A172 (cell line): ENCODE data around the gene ZFAND5. TPM values are rescaled to one million over a fixed set of nuclear protein-coding genes. Genes with fewer than 3 reads are reported as not detected.

Experiments used
- DNase-seq: peaks from one replicate; pipeline ENCODE4 v3.0.0-alpha.2; 2015; ENCODE audit warnings: low spot score
- total RNA-seq: library from RNA; depleted of rRNA; stranded (reverse); fragments of >200 nt; shearing (Covaris generic); gene quantifications from 2 replicates; pipeline ENCODE4 v1.2.3, GENCODE V29; 2014; rRNA removed

ZFAND5 gene
- total RNA-seq, 1 experiment from 2014 or later: 135 TPM

- no peak for DNase-seq
Measured at GRCh38 chr9:72324974-72325373, 40.0 kb downstream of the ZFAND5 start.

- DNase-seq: no peak
Measured at GRCh38 chr9:72322678-72323077, 42.3 kb downstream of the ZFAND5 start.

GRCh38 chr9:72322259-72322658 is 42.7 kb downstream of the ZFAND5 start:
- no peak for DNase-seq

GRCh38 chr9:72315510-72316311 is 49.3 kb downstream of the ZFAND5 start:
- DNase-seq: peak; percentile 40

- DNase-seq: peak; percentile 19
Measured at GRCh38 chr9:72315089-72315509, 49.9 kb downstream of the ZFAND5 start.

GRCh38 chr9:72313507-72313906 is 51.5 kb downstream of the ZFAND5 start:
- no peak for DNase-seq

- DNase-seq: no peak
Measured at GRCh38 chr9:72312386-72312987, 52.5 kb downstream of the ZFAND5 start.

GRCh38 chr9:72309364-72310133 is 55.5 kb downstream of the ZFAND5 start:
- no peak for DNase-seq

GRCh38 chr9:72306761-72307160 is 58.2 kb downstream of the ZFAND5 start:
- no peak for DNase-seq

GRCh38 chr9:72305707-72306106 is 59.3 kb downstream of the ZFAND5 start:
- DNase-seq: no peak

- DNase-seq: peak; percentile 98
Measured at GRCh38 chr9:72305102-72305546, 59.9 kb downstream of the ZFAND5 start.

GRCh38 chr9:72304538-72304937 is 60.5 kb downstream of the ZFAND5 start:
- no peak for DNase-seq

Other genes with a start within 250 kb of the ZFAND5 start
- not detected in 2 replicates for gene GDA, start 215.8 kb downstream of the ZFAND5 start, total RNA-seq
- not detected in 2 replicates for gene TMC1, start 156.4 kb upstream of the ZFAND5 start, total RNA-seq